Measurements from ENCODE around the gene LTBP3.

DNA sequence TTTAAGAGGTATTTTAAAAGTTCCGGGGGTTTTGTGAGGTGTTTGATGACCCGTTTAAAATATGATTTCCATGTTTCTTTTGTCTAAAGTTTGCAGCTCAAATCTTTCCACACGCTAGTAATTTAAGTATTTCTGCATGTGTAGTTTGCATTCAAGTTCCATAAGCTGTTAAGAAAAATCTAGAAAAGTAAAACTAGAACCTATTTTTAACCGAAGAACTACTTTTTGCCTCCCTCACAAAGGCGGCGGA, 59.5 kb downstream of the LTBP3 start:
- TF ChIP-seq YY1 (IDR thresholded peaks at IDR 0.05; ENCODE audit: insufficient read depth, insufficient read length) (no peak), ZNF274 (IDR thresholded peaks at IDR 0.05; ENCODE audit: low read depth, low read length) (no peak)

Measured in NT2/D1 (cell line).